GM12878 (cell line): ENCODE results near the gene CNPPD1. TPM values are rescaled to one million over a fixed set of nuclear protein-coding genes. Genes with fewer than 3 reads are reported as not detected.
A peak's percentile ranks its signal among the peaks of the same experiment; 100 is the strongest.

Experiments
- ATAC-seq: fragments of 200-7000 bp; cut with Tn5 transposase; 3 replicates; pipeline ENCODE4 v1.9.1; 2020; ENCODE audit warnings: mild to moderate bottlenecking, moderate library complexity
- BruUV-seq: library from RNA; stranded (reverse); fragments of 400-500 nt; replicated peaks from 2 replicates; lab custom pipeline; 2021; lab: Mats Ljungman, UMichigan
- CTCF ChIA-PET: fragments of 300-600 bp; sonication (Branson Sonifier 250); formaldehyde crosslinking; extraction: SDS; loops from one replicate; lab custom pipeline; 2021; ENCODE audit warnings: inconsistent platforms; lab: Yijun Ruan, JAX
- POLR2A ChIA-PET: fragments of 350-600 bp; formaldehyde crosslinking; extraction: SDS; loops from one replicate; lab custom pipeline; 2021; ENCODE audit warnings: inconsistent platforms; lab: Charles Lee
- RAD21 ChIA-PET: fragments of 300-600 bp; sonication (Branson Sonifier 250); formaldehyde crosslinking; loops from one replicate; lab custom pipeline; 2023; ENCODE audit warnings: antibody characterized with exemption; ENCODE audit not compliant: unreplicated experiment; lab: Charles Lee
- SMC1A ChIA-PET: fragments of 300-600 bp; sonication (Branson Sonifier 250); formaldehyde crosslinking; loops from one replicate; lab custom pipeline; 2023; ENCODE audit not compliant: unreplicated experiment, uncharacterized antibody; lab: Charles Lee
- DNase-seq: peaks from one replicate; pipeline ENCODE4 v3.0.0-alpha.2; 2011; ENCODE audit warnings: low read depth, low spot score
- FAIRE-seq: peaks from 3 replicates; lab custom pipeline; 2011; peaks lifted over from hg19 to GRCh38; lab: Jason Lieb, UNC
- H2AFZ ChIP-seq: 2 replicates; pipeline ENCODE4 v1.6.0; 2011; ENCODE audit warnings: low read depth, low read length, control low read depth; ENCODE audit not compliant: control insufficient read depth
- H3K27ac ChIP-seq: 2 replicates; pipeline ENCODE4 v1.5.1; 2011; ENCODE audit warnings: control low read depth; ENCODE audit not compliant: control insufficient read depth, insufficient read depth
- H3K27me3 ChIP-seq, 2 experiments: replicated peaks in 1 of 2; 2 replicates each; pipeline versions ENCODE4 v1.6.0 to v1.6.1; 2011; ENCODE audit warnings: low read length in 1 of 2; ENCODE audit not compliant: control insufficient read depth in 2 of 2, insufficient read depth in 2 of 2
- H3K36me3 ChIP-seq, 2 experiments: 2 replicates each; pipeline ENCODE4 v1.5.1; 2011; ENCODE audit warnings: low read length in 1 of 2; ENCODE audit not compliant: control insufficient read depth in 2 of 2, insufficient read depth in 2 of 2
- H3K4me1 ChIP-seq: 2 replicates; pipeline ENCODE4 v1.6.1; 2011; ENCODE audit warnings: mild to moderate bottlenecking, low read length, moderate library complexity, mixed read lengths; ENCODE audit not compliant: control insufficient read depth, insufficient read depth
- H3K4me2 ChIP-seq: 2 replicates; pipeline ENCODE4 v1.6.0; 2011; ENCODE audit warnings: control low read depth; ENCODE audit not compliant: control insufficient read depth, insufficient read depth
- H3K4me3 ChIP-seq: fragments of 200-600 bp; sonication (generic); 2 replicates; pipeline ENCODE4 v1.5.1; 2016
- H3K79me2 ChIP-seq: 2 replicates; pipeline ENCODE4 v1.6.0; 2011; ENCODE audit warnings: low read length; ENCODE audit not compliant: control insufficient read depth, insufficient read depth
- H3K9ac ChIP-seq: 2 replicates; pipeline ENCODE4 v1.8.0; 2011; ENCODE audit warnings: low read length, control low read depth, mixed read lengths; ENCODE audit not compliant: control insufficient read depth, insufficient read depth
- H3K9me3 ChIP-seq: replicated peaks from 3 replicates; pipeline ENCODE4 v1.5.1; 2011; ENCODE audit warnings: mild to moderate bottlenecking, low read length; ENCODE audit not compliant: control insufficient read depth, insufficient read depth
- H4K20me1 ChIP-seq: 2 replicates; pipeline ENCODE4 v1.6.0; 2011; ENCODE audit not compliant: control insufficient read depth, insufficient read depth
- FOS ChIP-seq: IDR thresholded peaks from 3 replicates; pipeline ENCODE4 v1.6.1; 2011; ENCODE audit warnings: borderline replicate concordance; ENCODE audit not compliant: insufficient read length; ENCODE audit errors: extremely low read depth
- GATAD2B ChIP-seq: fragments of 450-650 bp; conservative IDR thresholded peaks from 2 replicates; pipeline ENCODE4 v1.6.1; 2017; ENCODE audit warnings: low read depth, mild to moderate bottlenecking, moderate library complexity
- IKZF2 ChIP-seq, 2 experiments: fragments of 450-650 bp; IDR thresholded peaks; 2 replicates each; pipeline ENCODE4 v1.6.1; 2017; ENCODE audit warnings: mild to moderate bottlenecking in 2 of 2, moderate library complexity in 2 of 2
- NBN ChIP-seq: fragments of 450-650 bp; IDR thresholded peaks from 2 replicates; pipeline ENCODE4 v1.6.1; 2016
- POLR2AphosphoS2 ChIP-seq: IDR thresholded peaks from 2 replicates; pipeline ENCODE4 v1.6.1; 2011; ENCODE audit warnings: low read depth, mild to moderate bottlenecking, low read length, improper control_type of control experiment, moderate library complexity
- SUZ12 ChIP-seq: fragments of 200-600 bp; sonication (generic); IDR thresholded peaks from one replicate; pipeline ENCODE4 v1.6.1; 2018; ENCODE audit warnings: antibody characterized with exemption, mild to moderate bottlenecking; ENCODE audit not compliant: unreplicated experiment
- TCF3 ChIP-seq: IDR thresholded peaks from 2 replicates; pipeline ENCODE4 v1.6.1; 2012; ENCODE audit warnings: low read depth, mild to moderate bottlenecking, low read length, borderline replicate concordance; ENCODE audit not compliant: insufficient read depth
- ZNF274 ChIP-seq: IDR thresholded peaks from one replicate; pipeline ENCODE4 v1.8.0; 2011; ENCODE audit not compliant: insufficient read length, insufficient read depth
- ZSCAN29 ChIP-seq: fragments of 450-650 bp; IDR thresholded peaks from 2 replicates; pipeline ENCODE4 v1.6.1; 2017; ENCODE audit warnings: mild to moderate bottlenecking, moderate library complexity
- WGBS: methylation state at CpG from one replicate; pipeline ENCODE4 v1.1.6; 2016; ENCODE audit warnings: low lambda C conversion rate; ENCODE audit not compliant: insufficient replicate concordance, insufficient coverage; ENCODE audit errors: missing lambda C conversion rate; 5-methylcytosine and 5-hydroxymethylcytosine counted together
- in situ Hi-C: fragments of 300-500 bp; cut with MboI; formaldehyde crosslinking; loops from 9 replicates; pipeline ENCODE4 v1.14.3; 2018; ENCODE audit warnings: mixed read lengths
- intact Hi-C: fragments of 100-400 bp; cut with micrococcal nuclease; formaldehyde crosslinking; loops from one replicate; pipeline ENCODE4 v1.14.2; 2022; ENCODE audit not compliant: unreplicated experiment
- polyA plus RNA-seq, 11 experiments: library from polyadenylated mRNA; depleted of rRNA in 4 of 11; unstranded in 6 of 11; stranded (reverse) in 5 of 11; fragments of >200 nt; fragmentation: Nextera tagmentation in 4 of 11; fragmentation: Illumina TruSeq in 1 of 11; extraction: Ambion mirVana in 4 of 11; extraction: Trizol in 1 of 11; gene quantifications; 1 replicate in 1 of 11; 2 replicates in 10 of 11; pipeline versions ENCODE4 v1.2.1 to v1.2.3, GENCODE V29; 2011 to 2016; ENCODE audit warnings: inconsistent platforms in 2 of 11, missing spikeins in 2 of 11, low read depth in 1 of 11
- total RNA-seq, 4 experiments: library from RNA; depleted of rRNA in 3 of 4; stranded (reverse); fragments of >200 nt in 3 of 4; fragmentation: Illumina TruSeq in 1 of 4; extraction: Trizol in 1 of 4; gene quantifications; 2 replicates each; pipeline versions ENCODE4 v1.2.1 to v1.2.3, GENCODE V29; 2013 to 2021
- TF ChIP-seq, protein P1 (sequence below): IDR thresholded peaks from 2 replicates; pipeline ENCODE4 v1.6.1; 2012; ENCODE audit warnings: low read depth, low read length, improper control_type of control experiment
- TF ChIP-seq, protein P2 (sequence below): IDR thresholded peaks from 2 replicates; pipeline ENCODE4 v1.6.1; 2011; ENCODE audit warnings: low read depth, low read length, improper control_type of control experiment, borderline replicate concordance
- TF ChIP-seq, protein P3 (sequence below): IDR thresholded peaks from 2 replicates; pipeline ENCODE4 v1.6.1; 2012; ENCODE audit warnings: low read depth, low read length, improper control_type of control experiment

Gene CNPPD1
- total and polyA plus RNA-seq, 10 of the 15 experiments (the other 5 are each of a cell fraction or from before 2014, with no cell fraction given) = 12.2 to 86.6 (median 43.4) TPM

DNA sequence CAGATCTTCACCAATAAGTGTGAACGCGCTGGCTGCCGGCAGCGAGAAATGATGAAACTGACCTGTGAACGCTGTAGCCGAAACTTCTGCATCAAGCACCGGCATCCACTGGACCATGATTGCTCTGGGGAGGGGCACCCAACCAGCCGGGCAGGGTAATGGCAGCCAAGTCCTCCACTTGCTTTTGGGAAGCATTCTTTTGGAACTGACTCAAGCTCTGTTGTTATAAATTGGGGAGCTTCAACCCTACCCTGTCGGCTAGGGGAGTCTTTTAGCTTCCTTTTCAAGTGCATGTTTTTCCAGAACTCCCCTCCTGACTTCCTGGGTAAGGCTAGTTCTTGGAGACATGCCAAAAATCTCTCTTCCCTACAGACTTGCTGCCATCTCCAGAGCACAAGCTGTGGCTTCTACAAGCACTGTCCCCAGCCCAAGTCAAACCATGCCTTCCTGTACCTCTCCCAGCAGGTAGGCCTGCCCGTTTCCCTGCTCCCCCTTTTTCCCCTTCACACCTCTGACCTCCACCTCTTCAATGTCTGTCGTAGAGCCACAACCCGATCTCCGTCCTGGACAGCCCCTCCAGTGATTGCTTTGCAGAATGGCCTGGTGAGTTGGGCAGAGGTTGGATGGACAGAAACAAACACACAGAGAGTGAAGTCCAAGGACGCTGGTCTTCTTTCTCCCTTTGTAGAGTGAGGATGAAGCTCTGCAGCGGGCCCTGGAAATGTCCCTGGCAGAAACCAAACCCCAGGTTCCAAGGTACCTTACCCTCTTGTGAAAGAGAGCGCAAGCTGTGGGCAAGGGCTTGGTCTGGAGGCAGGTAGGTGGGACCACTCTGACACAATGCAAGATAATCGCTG is 31.4 kb upstream of the CNPPD1 start (continued):
- TF ChIP-seq SUZ12 = no peak
- no peak for TF ChIP-seq POLR2AphosphoS2
- TF ChIP-seq, protein P1, sequence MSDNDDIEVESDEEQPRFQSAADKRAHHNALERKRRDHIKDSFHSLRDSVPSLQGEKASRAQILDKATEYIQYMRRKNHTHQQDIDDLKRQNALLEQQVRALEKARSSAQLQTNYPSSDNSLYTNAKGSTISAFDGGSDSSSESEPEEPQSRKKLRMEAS = no peak
- TF ChIP-seq FOS = no peak
- TF ChIP-seq, protein P2, sequence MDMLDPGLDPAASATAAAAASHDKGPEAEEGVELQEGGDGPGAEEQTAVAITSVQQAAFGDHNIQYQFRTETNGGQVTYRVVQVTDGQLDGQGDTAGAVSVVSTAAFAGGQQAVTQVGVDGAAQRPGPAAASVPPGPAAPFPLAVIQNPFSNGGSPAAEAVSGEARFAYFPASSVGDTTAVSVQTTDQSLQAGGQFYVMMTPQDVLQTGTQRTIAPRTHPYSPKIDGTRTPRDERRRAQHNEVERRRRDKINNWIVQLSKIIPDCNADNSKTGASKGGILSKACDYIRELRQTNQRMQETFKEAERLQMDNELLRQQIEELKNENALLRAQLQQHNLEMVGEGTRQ = no peak

DNA sequence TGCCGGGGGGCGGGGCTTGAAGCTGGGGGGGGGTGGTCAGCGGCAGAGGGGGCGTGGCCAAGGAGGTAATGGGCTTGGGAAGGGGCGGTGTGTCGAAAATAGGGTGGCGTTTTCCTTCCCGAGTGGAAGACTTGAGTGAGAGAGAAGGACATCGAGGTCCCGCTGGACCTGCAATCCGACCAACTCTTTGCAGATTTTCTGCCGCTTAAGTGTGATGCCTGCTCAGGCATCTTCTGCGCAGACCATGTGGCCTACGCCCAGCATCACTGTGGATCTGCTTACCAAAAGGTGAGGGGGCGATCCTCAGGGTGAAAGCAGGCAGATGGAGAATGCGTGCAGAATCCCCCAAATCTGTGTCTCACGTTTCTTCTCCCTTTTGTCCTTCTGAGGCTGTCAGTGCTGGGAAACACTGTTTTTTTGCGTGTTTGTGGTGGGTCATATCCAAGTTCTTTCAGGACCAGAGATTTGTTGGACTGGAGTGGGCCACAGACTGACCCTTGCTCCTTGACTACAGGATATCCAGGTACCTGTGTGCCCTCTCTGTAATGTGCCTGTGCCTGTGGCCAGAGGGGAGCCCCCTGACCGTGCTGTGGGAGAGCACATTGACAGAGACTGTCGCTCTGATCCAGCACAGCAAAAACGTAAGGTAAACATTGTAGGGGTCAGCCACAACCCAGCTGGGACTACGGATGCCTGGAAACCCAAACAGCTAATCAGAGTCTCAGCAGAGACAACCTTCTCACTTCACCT is 30.6 kb upstream of the CNPPD1 start:
- RAD21 ChIA-PET = interaction anchor here (1.5 to 2.9 kb wide), 7 partner anchors 31 to 87 kb away, joined by 4 to 21 read pairs (median 12); partner anchors contain the start of genes CNPPD1, GLB1L, SLC23A3 and STK16
- Histone ChIP-seq H3K4me3 (peak overlapping the region; percentile 50), H3K4me1 (peaks cover 8% of the 10 kb centered on the region), H3K36me3 (peaks cover 0 to 4% of the 10 kb centered on the region in 2 experiments; a peak in 1 of 4 replicates), H3K27ac (peak overlapping the region; percentile 72), H3K4me2 (peak overlapping the region; percentile 92), H2AFZ (peak overlapping the region; percentile 51; the same call in 1 of the 2 replicates), H3K79me2 (no peaks in the 10 kb centered on the region; the same call in 1 of the 2 replicates), H4K20me1 (no peaks in the 10 kb centered on the region), H3K9ac (peak overlapping the region; percentile 28; the same call in 1 of the 2 replicates), H3K27me3 (no peaks in the 10 kb centered on the region), H3K9me3 (no peaks in the 10 kb centered on the region)
- TF ChIP-seq NBN = 0 out of 2 replicates have a peak, but pooled peaks have one; percentile 1
- no peak for TF ChIP-seq ZNF274
- no peak for TF ChIP-seq TCF3
- TF ChIP-seq, protein P3, sequence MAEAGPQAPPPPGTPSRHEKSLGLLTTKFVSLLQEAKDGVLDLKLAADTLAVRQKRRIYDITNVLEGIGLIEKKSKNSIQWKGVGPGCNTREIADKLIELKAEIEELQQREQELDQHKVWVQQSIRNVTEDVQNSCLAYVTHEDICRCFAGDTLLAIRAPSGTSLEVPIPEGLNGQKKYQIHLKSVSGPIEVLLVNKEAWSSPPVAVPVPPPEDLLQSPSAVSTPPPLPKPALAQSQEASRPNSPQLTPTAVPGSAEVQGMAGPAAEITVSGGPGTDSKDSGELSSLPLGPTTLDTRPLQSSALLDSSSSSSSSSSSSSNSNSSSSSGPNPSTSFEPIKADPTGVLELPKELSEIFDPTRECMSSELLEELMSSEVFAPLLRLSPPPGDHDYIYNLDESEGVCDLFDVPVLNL = no peak
- TF ChIP-seq ZSCAN29 = no peak
- TF ChIP-seq GATAD2B = no peak
- no peak for TF ChIP-seq IKZF2 (IDR thresholded peaks at IDR 0.05)
- CTCF ChIA-PET = interaction anchor here (1.5 to 2.2 kb wide), 8 partner anchors 9 to 88 kb away, joined by 4 to 19 read pairs (median 8); partner anchors contain the start of genes CNPPD1, NHEJ1 and SLC23A3
- peak; percentile 4 for ATAC-seq
- DNase-seq = no peak
- SMC1A ChIA-PET = interaction anchor here (0.7 to 3.1 kb wide), 7 partner anchors 9 to 88 kb away, joined by 3 to 14 read pairs (median 4); partner anchors contain the start of genes CNPPD1, GLB1L and STK16
- WGBS = 17% methylated on average over 22 of the region's 22 CpGs
- BruUV-seq = TSS peak; percentile 85
- intact Hi-C loops = loop anchor here (2.0 to 5.0 kb wide), 2 partner anchors 31 to 70 kb away; partner anchors contain the start of genes CNPPD1 and DNAJB2
- POLR2A ChIA-PET = interaction anchor here (0.5 to 4.0 kb wide), 17 partner anchors 10 to 685 kb away, joined by 3 to 47 read pairs (median 6); partner anchors contain the start of genes ABCB6, ANKZF1, ATG9A and CNPPD1
- in situ Hi-C loops = loop anchor here (5.0 kb wide), 1 partner anchor 35 kb away; the partner anchor contains the start of gene SLC23A3
- FAIRE-seq = no peak
